Omental fat pad (tissue), 4 donors: ENCODE results near the gene RSPH9. TPM values are rescaled to one million over a fixed set of nuclear protein-coding genes. Genes with fewer than 3 reads are reported as not detected.

ENCODE experiments used
- ATAC-seq: fragments of 150-250 bp; one replicate; pipeline ENCODE4 v1.9.1; 2016; ENCODE audit warnings: mild to moderate bottlenecking, moderate library complexity; ENCODE audit not compliant: low FRiP score
- DNase-seq: peaks from one replicate; pipeline ENCODE4 v3.0.0-alpha.2; 2019; ENCODE audit warnings: low spot score
- CTCF ChIP-seq, 3 donors: fragments of 450-650 bp; IDR thresholded peaks; one replicate each; pipeline ENCODE4 v1.5.1; 2016 to 2017; ENCODE audit warnings: antibody characterized with exemption in 3 of 3, mild to moderate bottlenecking in 3 of 3, moderate library complexity in 2 of 3
- total RNA-seq, 4 donors: library from RNA; depleted of rRNA; stranded (reverse); fragments of >200 nt; gene quantifications; one replicate each; pipeline ENCODE4 v1.1.0, GENCODE V29; 2016

RSPH9 gene
- total RNA-seq, 4 donors from 2014 or later: 0.09 to 0.44 TPM; not detected in 2

- ATAC-seq (no peak), DNase-seq (no peak)
- TF ChIP-seq CTCF (IDR thresholded peaks at IDR 0.05): no peak
These were observed 22.3 kb upstream of the RSPH9 start for GRCh38 chr6:43622541-43622940.

- ATAC-seq (no peak), DNase-seq (no peak)
- TF ChIP-seq CTCF (IDR thresholded peaks at IDR 0.05): no peak
These were observed 20.7 kb upstream of the RSPH9 start for GRCh38 chr6:43623880-43624785.

GRCh38 chr6:43624786-43625288, 20.0 kb upstream of the RSPH9 start:
- DNase-seq (no peak), ATAC-seq (no peak)
- no peak for TF ChIP-seq CTCF (IDR thresholded peaks at IDR 0.05)

GRCh38 chr6:43625393-43625992, 19.3 kb upstream of the RSPH9 start:
- DNase-seq (no peak), ATAC-seq (no peak)
- TF ChIP-seq CTCF (IDR thresholded peaks at IDR 0.05): no peak

GRCh38 chr6:43627008-43627825, 17.6 kb upstream of the RSPH9 start:
- DNase-seq (peak; percentile 67), ATAC-seq (no peak)
- TF ChIP-seq CTCF (IDR thresholded peaks at IDR 0.05): no peak

- peak; percentile 18 for ATAC-seq
- TF ChIP-seq CTCF (IDR thresholded peaks at IDR 0.05): no peak
- DNase-seq: no peak
These were observed 16.3 kb upstream of the RSPH9 start for GRCh38 chr6:43628393-43629103.
